Urothelium cell line (cell line): ENCODE results near the gene FAM216A.
"Not testable (repeated sequence)": the region's sequence is repeated elsewhere in the genome, so short reads cannot be mapped to it uniquely, and the experiment has no call there.

Experiments
- DNase-seq: peaks from one replicate; pipeline ENCODE4 v3.0.0; 2011; ENCODE audit warnings: low spot score, mixed read lengths
- FAIRE-seq: peaks from 2 replicates; lab custom pipeline; 2011; peaks lifted over from hg19 to GRCh38; lab: Jason Lieb, UNC

Gene FAM216A

GRCh38 chr12:110498984-110499706 lies 30.5 kb downstream of the FAM216A start:
- FAIRE-seq (no peak), DNase-seq (no peak)

GRCh38 chr12:110501399-110501751 lies 32.7 kb downstream of the FAM216A start:
- FAIRE-seq (no peak), DNase-seq (peak; percentile 19)

GRCh38 chr12:110501752-110502738 lies 33.4 kb downstream of the FAM216A start, which contains the start of the genes RAD9B and VPS29:
Gene RAD9B, plus strand, starts transcription at chr12:110502331. Its CDS starts 7 bp downstream, at chr12:110502338.
Gene VPS29, minus strand, starts transcription at chr12:110502111. Its CDS starts 60 bp downstream, at chr12:110502051.
- FAIRE-seq: no peak

DNA sequence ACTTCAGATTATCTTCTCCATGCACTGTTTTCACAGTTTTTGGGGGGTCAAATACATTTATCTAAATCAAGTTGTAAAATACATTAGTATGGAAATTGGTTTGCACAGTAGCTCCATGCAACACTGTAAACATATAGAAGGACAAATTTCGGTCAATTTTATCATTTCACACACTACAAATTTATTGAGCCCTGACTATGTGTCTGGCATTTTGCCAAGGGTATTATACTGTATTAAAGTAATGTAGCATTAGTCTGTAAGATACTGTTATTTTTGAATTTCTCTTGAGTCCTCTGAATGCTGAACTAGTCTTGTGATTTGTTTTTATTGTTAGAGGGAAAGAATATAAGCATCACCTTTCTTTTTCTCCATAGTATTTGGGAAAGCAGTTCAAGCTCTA lies 34.8 kb downstream of the FAM216A start:
- FAIRE-seq (no peak), DNase-seq (no peak)

More at GRCh38 chr12:110501752-110502738, 33.4 kb downstream of the FAM216A start, which contains the start of the genes RAD9B and VPS29:
- peak; percentile 87 for DNase-seq

GRCh38 chr12:110505332-110505731 lies 36.7 kb downstream of the FAM216A start:
- no peak for DNase-seq

GRCh38 chr12:110508071-110508586 lies 39.5 kb downstream of the FAM216A start:
- FAIRE-seq (no peak), DNase-seq (no peak)

More at GRCh38 chr12:110505332-110505731, 36.7 kb downstream of the FAM216A start:
- FAIRE-seq: no peak

DNA sequence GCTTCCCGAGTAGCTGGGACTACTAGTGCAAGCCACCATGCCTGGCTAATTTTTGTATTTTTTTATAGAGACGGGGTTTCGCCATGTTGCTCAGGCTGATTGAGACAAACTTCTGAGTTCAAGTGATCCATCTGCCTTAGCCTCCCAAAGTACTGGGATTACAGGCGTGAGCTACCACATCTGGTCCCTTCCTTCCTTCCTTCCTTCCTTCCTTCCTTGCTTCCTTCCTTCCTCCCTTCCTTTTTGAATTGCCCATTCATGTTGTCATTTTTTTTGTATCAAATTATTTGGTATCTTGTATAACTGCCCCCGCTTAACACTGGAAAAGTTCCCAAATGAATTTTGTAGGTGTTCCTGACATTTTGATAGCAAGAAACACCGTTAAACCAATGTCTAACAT lies 45.2 kb downstream of the FAM216A start:
- no peak for FAIRE-seq
- DNase-seq: no peak

DNA sequence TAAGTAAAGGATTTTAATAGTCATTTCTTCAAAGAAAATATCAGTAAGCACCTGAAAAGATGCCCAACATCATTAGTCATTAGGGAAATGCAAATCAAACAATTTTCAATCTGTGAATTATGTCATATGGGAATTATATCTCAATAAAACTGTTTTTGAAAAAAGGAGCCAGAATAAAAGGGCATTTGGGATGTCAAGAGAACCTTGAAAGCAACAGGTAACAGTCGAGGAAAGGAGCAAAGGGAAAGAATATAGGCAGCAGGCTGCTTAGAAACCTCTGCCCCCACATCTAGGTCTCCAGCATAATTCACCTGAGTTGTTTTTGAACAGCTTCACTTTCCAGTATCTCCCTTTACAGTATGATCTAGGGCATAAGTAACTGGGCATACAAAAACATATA lies 45.7 kb downstream of the FAM216A start:
- no peak for DNase-seq
- no peak for FAIRE-seq

GRCh38 chr12:110516995-110517394 lies 48.4 kb downstream of the FAM216A start:
- DNase-seq (no peak), FAIRE-seq (no peak)

DNA sequence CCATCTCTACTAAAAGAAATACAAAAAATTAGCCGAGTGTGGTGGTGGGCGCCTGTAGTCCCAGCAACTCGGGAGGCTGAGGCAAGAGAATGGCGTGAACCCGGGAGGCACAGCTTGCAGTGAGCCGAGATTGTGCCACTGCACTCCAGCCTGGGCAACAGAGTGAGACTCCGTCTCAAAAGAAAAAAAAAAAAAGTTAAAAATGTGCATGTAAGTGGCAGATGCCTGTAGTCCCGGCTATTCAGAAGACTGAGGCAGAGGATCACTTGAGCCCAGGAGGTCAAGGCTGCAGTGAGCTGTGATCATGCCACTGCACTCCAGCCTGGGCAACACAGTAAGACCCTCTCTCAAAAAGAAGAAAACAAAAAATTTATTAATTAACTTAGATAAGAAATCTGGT lies 49.4 kb downstream of the FAM216A start:
- not testable (repeated sequence) for DNase-seq, FAIRE-seq

- not testable (repeated sequence) for FAIRE-seq, DNase-seq
These were observed 52.4 kb downstream of the FAM216A start for GRCh38 chr12:110520876-110521712.

- DNase-seq (no peak), FAIRE-seq (no peak)
These were observed 59.7 kb downstream of the FAM216A start for GRCh38 chr12:110528277-110528839.

DNA sequence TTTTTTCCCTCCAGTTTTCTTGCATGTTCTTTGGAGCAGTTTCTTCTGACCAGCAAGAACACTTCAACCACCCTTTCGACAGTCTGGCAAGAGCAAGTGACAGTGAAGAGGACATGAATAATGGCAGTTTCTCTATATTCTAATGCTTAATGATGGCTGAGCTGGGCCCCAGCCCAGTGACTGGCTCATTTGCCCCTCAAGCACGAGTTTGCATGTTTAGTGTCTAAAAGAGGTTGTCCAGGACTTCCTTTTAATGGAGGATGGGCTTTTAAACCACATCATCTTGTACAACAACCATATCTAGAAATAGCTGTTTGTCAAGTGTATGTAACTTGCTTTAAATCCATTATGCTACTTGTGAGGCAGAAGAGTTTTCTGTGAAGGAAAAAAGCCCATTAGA lies 61.9 kb downstream of the FAM216A start:
- DNase-seq (no peak), FAIRE-seq (no peak)

DNA sequence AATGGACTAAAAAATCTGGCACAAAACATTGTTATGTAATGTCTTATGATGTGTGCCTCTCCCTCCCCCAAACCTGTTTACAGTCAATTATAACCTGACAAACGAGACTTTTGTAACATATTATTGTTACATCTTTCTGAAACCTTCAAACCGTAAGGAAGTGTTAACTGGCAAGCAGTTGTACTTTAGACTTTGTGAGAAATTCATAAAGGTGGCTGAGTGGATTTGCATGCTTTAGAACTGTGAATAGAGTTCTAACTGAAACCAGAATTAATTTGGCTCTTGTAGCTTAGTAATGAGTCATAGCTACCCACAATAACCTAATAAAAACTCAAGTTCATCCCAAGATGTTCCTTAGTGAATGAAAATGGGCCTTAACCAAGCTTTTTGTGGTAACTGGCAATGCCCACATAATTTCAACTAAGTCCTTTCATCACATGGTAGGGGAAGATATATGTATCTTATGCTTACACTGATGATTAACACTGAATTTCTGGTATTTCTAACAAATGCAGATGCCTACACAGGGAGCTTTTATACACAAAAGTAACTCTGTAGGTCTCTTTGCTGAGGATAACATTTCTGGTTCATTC lies 63.2 kb downstream of the FAM216A start:
- FAIRE-seq: no peak
- DNase-seq: no peak

DNA sequence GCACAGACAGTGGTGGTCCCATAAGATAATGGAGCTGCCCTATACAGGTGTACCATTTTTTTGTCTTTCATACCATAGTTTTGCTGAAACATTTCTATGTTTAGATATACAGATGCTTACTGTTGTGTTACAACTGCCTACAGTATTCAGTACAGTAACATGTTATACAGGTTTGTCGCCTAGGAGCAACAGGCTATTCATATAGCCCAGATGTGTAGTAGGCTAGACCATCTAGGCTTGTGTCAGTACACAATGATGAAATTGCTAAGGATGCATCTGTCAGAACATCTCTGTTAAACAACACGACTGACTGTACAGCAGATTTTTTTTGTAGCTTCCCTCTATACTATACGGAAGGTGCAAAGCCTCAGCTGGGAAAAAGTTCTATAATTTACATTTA lies 64.0 kb downstream of the FAM216A start:
- FAIRE-seq (no peak), DNase-seq (no peak)

GRCh38 chr12:110533607-110534006 lies 65.0 kb downstream of the FAM216A start:
- no peak for DNase-seq
- FAIRE-seq: no peak

GRCh38 chr12:110534811-110535210 lies 66.2 kb downstream of the FAM216A start:
- no peak for DNase-seq

DNA sequence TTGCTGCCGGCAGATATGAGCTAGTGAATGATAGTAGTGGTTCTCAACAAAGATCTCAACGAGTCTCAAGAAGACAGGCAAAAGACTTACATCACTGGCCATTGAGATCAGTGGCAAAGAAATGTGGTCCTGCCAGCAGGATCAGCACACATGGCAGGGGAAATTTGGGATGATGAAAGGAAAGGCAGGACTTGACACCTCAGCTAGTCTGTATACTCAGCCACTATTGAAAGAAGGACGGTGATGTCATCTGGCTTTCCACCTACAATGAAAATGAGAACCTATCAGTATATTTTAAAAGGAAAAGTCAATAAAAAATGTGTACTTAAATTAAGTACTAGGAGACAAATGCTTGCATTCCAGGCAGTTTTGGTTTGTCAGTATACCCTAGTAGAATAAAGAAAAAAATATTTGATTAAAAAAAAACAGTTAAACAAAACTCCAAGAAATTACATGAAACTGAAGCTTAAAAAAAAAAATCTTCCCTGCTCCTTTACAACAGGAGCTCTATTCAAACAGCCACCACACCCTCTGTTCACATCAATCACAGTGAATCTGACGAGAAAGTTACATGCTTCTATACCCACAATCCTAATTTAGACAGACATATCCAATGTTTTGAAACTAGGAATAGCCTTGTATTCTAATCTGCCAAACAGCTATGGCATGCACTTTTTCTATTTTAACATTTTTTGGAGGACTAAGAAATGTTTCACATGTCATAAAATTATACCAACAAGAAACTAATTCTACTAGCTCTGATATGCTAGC lies 68.4 kb downstream of the FAM216A start:
- DNase-seq (no peak), FAIRE-seq (no peak)

More at GRCh38 chr12:110534811-110535210, 66.2 kb downstream of the FAM216A start:
- no peak for FAIRE-seq
